ENCODE data around the gene JCAD. TPM values are rescaled to one million over a fixed set of nuclear protein-coding genes. Genes with fewer than 3 reads are reported as not detected.
"Not testable (repeated sequence)": the region's sequence is repeated elsewhere in the genome, so short reads cannot be mapped to it uniquely, and the experiment has no call there.

Gene JCAD
- total and polyA plus RNA-seq, 2 donors (not counting 1 experiment from before 2014, with no cell fraction given): 3.3 to 27.1 TPM

DNA sequence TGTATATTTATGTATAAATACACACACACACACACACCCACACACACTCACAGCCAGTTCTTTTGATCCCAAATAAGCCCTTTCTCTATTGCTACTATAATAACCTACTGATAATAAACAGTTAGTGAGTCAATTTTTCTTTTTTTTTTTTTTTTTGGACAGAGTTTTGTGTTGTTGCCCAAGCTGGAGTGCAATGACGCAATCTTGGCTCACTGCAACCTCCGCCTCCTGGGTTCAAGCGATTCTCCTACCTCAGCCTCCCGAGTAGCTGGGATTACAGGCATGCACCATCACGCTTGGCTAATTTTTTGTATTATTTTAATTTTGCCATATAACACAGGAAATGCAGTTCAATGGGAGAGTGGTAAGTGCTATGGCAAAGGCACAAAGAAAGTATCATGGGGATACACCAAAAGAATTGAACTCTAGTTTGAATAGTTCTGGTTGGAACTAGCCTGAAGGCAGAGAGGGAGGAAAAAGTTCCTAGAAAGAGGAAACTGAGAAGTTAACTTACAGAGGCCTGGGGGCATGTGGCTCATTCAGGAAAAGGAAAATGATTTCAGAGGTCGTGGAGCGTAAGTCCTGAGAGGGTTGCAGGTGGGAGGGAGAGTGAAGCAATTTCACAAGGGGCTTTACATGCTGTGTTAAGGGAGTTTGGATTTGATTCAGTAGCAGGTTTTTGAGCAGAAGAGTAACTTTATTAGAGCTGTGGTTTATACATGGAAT is 44.4 kb upstream of the JCAD start:
- no peaks in the 10 kb centered on the region for H4K20me1 ChIP-seq (ENCODE audit: control insufficient read depth, extremely low read depth, insufficient read depth, low read length)

DNA sequence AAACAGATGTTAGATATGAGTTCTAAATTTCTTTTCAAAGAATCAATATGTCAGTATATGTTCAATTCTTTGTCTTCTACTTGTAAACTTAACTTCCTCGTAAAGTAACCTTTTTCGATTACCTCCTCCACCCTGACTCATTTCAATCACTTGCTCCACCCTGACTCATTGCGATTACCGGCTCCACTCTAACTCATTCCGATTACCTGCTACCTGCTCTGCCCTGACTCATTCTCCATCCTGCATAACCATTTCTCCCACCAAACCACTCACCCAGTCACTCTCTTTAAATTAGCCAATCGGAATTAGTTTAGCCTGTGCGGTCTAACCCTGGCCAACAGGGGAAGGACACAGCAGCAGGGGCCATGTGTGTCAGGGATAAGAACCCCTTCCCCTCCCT is 40.3 kb upstream of the JCAD start:
- H3K4me3 ChIP-seq (replicated peaks in 1 of 4; ENCODE audit: control extremely low read depth in 1 of 4, insufficient read depth in 1 of 4, low read depth in 3 of 4, low read length in 4 of 4); H4K20me1 ChIP-seq (ENCODE audit: control insufficient read depth, extremely low read depth, insufficient read depth, low read length); H3K79me2 ChIP-seq (ENCODE audit: control insufficient read depth, insufficient read depth, low read length); H3K27ac ChIP-seq (ENCODE audit: insufficient read depth, low read length); H2AFZ ChIP-seq (ENCODE audit: low read length); H3K27me3 ChIP-seq (ENCODE audit: control insufficient read depth, insufficient read depth, low read length); H3K9me3 ChIP-seq (ENCODE audit: control insufficient read depth, insufficient read depth, low read depth, low read length); DNase-seq (ENCODE audit: low read depth in 2 of 2); H3K4me2 ChIP-seq (ENCODE audit: extremely low read depth, insufficient read depth, low read length); H3K36me3 ChIP-seq (ENCODE audit: control insufficient read depth, insufficient read depth, low read length); H3K4me1 ChIP-seq (ENCODE audit: control insufficient read depth, extremely low read depth, insufficient read depth, low read length); H3K9ac ChIP-seq (ENCODE audit: insufficient read depth, low read length): not testable (repeated sequence)

More for the DNA sequence above, 44.4 kb upstream of the JCAD start:
- H2AFZ ChIP-seq (ENCODE audit: low read length): no peak overlapping the region
- no peak for DNase-seq (ENCODE audit: low read depth in 2 of 2)
- no peaks in the 10 kb centered on the region for H3K27me3 ChIP-seq (ENCODE audit: control insufficient read depth, insufficient read depth, low read length)
- no peak overlapping the region for H3K4me2 ChIP-seq (ENCODE audit: extremely low read depth, insufficient read depth, low read length)
- H3K4me3 ChIP-seq (replicated peaks in 1 of 4; ENCODE audit: control extremely low read depth in 1 of 4, insufficient read depth in 1 of 4, low read depth in 3 of 4, low read length in 4 of 4): no peak overlapping the region
- H3K36me3 ChIP-seq (ENCODE audit: control insufficient read depth, insufficient read depth, low read length): no peaks in the 10 kb centered on the region
- no peaks in the 10 kb centered on the region for H3K4me1 ChIP-seq (ENCODE audit: control insufficient read depth, extremely low read depth, insufficient read depth, low read length)
- no peak overlapping the region for H3K27ac ChIP-seq (ENCODE audit: insufficient read depth, low read length)
- H3K9me3 ChIP-seq (ENCODE audit: control insufficient read depth, insufficient read depth, low read depth, low read length): no peaks in the 10 kb centered on the region
- no peak overlapping the region for H3K9ac ChIP-seq (ENCODE audit: insufficient read depth, low read length)
- H3K79me2 ChIP-seq (ENCODE audit: control insufficient read depth, insufficient read depth, low read length): no peaks in the 10 kb centered on the region
- TF ChIP-seq, protein P1, sequence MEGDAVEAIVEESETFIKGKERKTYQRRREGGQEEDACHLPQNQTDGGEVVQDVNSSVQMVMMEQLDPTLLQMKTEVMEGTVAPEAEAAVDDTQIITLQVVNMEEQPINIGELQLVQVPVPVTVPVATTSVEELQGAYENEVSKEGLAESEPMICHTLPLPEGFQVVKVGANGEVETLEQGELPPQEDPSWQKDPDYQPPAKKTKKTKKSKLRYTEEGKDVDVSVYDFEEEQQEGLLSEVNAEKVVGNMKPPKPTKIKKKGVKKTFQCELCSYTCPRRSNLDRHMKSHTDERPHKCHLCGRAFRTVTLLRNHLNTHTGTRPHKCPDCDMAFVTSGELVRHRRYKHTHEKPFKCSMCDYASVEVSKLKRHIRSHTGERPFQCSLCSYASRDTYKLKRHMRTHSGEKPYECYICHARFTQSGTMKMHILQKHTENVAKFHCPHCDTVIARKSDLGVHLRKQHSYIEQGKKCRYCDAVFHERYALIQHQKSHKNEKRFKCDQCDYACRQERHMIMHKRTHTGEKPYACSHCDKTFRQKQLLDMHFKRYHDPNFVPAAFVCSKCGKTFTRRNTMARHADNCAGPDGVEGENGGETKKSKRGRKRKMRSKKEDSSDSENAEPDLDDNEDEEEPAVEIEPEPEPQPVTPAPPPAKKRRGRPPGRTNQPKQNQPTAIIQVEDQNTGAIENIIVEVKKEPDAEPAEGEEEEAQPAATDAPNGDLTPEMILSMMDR (conservative IDR thresholded peaks at IDR 0.05 in 1 of 2, IDR thresholded peaks at IDR 0.05 in 1 of 2; ENCODE audit: low read depth in 1 of 2, low read length in 2 of 2): no peak
- TF ChIP-seq EZH2 (IDR thresholded peaks at IDR 0.05; ENCODE audit: low read length, missing control alignments): no peak

DNA sequence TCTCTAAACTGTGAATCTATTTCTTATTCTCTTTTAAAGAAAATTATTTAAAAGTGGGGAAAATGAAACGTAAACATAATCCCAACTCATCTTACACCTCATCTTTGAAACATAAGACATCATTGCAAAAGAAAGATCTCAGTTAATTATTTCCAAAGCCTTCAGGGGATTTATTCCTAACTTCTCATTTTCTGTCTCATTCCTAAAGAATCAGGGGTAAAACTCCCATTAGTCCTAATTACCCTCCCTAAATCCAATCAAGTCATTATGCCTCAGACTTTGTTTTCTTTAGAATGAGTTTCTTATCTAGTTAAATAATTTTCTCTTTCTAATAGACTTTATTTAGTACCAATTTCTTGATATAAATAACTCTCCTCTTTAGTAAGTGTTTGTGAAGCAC is 39.7 kb upstream of the JCAD start:
- H3K27ac ChIP-seq (ENCODE audit: insufficient read depth, low read length): no peak overlapping the region

More for the DNA sequence above, 39.7 kb upstream of the JCAD start:
- Histone ChIP-seq H3K27me3 (ENCODE audit: control insufficient read depth, insufficient read depth, low read length) (no peaks in the 10 kb centered on the region), H3K4me1 (ENCODE audit: control insufficient read depth, extremely low read depth, insufficient read depth, low read length) (no peaks in the 10 kb centered on the region), H3K79me2 (ENCODE audit: control insufficient read depth, insufficient read depth, low read length) (no peaks in the 10 kb centered on the region), H4K20me1 (ENCODE audit: control insufficient read depth, extremely low read depth, insufficient read depth, low read length) (no peaks in the 10 kb centered on the region), H3K9me3 (ENCODE audit: control insufficient read depth, insufficient read depth, low read depth, low read length) (no peaks in the 10 kb centered on the region), H3K4me3 (replicated peaks in 1 of 4; ENCODE audit: control extremely low read depth in 1 of 4, insufficient read depth in 1 of 4, low read depth in 3 of 4, low read length in 4 of 4) (no peak overlapping the region), H3K36me3 (ENCODE audit: control insufficient read depth, insufficient read depth, low read length) (no peaks in the 10 kb centered on the region), H3K4me2 (ENCODE audit: extremely low read depth, insufficient read depth, low read length) (no peak overlapping the region), H3K9ac (ENCODE audit: insufficient read depth, low read length) (no peak overlapping the region), H2AFZ (ENCODE audit: low read length) (no peak overlapping the region)
- no peak for TF ChIP-seq EZH2 (IDR thresholded peaks at IDR 0.05; ENCODE audit: low read length, missing control alignments)
- TF ChIP-seq, protein P1 (conservative IDR thresholded peaks at IDR 0.05 in 1 of 2, IDR thresholded peaks at IDR 0.05 in 1 of 2; ENCODE audit: low read depth in 1 of 2, low read length in 2 of 2): no peak
- no peak for DNase-seq (ENCODE audit: low read depth in 2 of 2)
